GM21381 (cell line): ENCODE measurements around the gene EFHD2.
A peak's percentile ranks its signal among the peaks of the same experiment; 100 is the strongest.
"Not testable (repeated sequence)": the region's sequence is repeated elsewhere in the genome, so short reads cannot be mapped to it uniquely, and the experiment has no call there.

Source experiments
- ATAC-seq: cut with Tn5 transposase; IDR thresholded peaks from one replicate; pipeline ENCODE4 v1.9.1; 2021; ENCODE audit warnings: mild to moderate bottlenecking, moderate library complexity; ENCODE audit not compliant: unreplicated experiment

The EFHD2 gene

DNA sequence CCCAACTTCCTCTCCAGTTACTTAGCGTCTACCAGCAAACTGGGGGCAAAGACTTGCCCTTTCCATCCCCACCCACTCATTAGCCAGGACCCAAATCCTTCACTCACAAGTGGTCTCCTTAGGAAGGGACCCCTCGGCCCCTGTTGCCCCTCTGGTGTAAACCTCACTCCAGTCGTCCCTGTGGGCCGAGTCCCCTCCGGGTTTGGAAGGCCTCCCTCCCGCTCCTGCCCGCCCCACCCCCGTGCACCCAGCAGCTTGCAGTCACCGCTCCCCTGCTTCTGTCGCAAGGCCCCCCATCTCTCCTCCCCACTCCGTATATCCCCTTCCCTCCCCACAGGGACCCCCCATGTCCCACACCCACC lies 1.2 kb downstream of the EFHD2 start:
- ATAC-seq = no peak

DNA sequence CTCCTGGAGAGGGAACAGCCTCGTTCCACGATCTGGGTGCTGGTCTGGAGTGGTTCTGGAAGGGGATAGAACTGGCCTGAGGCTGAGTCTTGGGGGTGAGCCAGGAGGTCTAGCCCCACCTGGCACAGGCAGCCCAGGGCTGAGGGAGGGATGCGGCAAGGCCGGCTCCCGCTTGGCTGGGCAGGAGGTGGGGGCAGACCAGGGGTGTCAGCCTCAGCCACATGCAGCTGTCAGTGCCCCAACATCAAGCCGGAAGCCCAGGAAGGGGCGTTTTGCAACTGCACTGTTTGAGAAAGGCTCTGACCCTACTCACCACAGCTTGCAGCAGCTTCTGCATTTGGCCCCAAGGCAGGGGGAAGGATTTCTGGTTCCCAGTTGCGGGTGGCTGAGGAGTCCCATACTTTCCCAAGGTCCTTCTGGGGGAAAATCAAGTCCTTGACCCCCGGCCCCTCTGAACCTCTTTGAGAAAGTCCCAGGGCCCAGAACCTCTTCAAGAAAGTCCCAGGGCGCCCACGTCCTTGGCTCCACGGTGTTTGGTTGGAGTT lies 2.0 kb downstream of the EFHD2 start:
- peak; percentile 53 for ATAC-seq

DNA sequence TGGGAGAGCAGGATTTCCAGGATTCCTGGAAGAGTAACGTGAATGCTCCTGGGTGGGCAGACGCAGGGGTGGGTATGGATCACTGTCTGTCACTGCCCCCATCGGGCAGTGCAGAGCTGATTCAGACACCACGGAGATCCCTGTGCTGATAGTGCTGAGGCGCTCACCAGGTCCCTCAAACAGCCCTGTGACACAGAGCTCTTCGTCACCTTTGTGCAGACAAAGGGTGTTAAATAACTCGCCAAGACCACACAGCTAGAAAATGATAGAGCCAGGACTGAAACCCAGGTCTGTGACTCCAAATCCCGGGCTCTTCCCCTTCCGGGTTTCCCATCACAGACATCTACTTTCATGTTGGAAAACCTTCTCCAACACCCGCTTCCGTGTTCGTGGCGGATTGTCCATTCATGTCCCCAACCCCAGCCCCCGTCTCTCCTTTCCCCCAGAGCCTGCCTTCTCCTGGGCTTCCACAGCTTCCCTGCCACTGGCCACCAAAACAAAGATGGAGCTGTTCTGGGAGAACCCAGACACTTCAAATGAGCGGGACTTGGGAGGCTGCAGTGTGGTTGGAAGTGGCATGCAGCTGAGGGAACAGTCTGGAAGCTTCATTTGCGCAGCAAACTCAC lies 2.6 kb downstream of the EFHD2 start:
- ATAC-seq = no peak

DNA sequence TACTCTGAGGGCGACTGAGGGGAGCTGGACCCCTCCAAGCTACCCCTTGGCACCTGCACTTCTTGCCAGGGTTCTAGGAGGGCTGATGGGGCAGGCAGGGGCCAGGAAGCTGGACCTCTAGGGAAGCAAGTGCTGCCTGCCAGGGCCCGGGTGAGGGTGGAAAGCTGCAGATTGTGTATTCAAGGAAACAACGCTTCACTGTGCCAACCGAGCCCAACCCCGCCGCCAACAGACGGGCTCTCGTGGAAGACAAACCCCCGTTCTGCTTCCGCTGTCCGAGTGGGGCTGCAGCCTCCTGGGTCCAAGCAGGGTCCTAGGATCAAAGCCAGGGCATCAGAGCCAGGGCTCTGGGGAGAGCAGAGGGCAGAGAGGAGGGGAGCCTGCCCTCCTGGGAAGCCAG lies 3.2 kb downstream of the EFHD2 start:
- ATAC-seq = no peak

DNA sequence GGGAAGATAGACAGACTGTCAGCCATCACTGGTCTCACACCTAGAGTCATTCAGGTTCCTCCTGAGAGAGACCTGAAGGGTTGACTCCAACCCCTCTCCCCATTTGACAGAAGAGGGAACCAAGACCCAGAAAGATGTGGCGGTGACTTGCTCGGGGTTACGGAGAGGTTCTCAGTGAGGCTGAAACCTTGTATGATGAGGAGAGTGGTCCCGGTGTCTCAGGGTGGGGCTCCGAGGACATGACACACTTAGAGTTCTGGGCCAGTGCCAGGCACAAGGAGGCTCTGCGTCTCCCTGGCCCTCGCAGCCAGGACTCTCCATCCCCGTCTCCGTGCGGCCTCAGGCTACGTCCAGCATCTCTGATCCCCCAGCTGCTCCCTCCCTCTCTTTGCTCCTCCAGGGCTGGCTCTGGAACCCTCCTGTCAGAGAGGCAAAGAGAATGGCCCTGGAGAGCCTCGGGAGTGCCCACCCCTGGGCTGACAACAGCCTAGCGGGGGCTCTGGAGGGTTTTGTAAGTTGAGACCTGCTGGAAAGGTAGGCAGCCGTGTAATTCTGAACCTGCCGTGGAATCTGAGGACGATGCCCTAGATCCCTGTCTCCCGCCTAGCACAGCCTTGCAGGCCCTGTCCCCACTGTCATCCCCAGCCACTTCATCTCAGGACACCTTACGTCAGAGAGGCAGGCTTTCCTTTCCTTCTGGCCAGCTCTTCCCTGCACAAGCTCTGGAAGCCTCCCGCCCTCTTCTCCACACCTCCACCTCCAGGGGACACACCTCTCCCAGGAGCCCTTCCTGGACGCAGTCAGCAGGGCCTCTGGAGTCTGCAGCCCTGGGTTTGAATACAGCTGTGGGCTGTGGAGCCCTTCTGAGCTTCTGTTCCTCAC lies 4.1 kb downstream of the EFHD2 start:
- ATAC-seq = no peak

DNA sequence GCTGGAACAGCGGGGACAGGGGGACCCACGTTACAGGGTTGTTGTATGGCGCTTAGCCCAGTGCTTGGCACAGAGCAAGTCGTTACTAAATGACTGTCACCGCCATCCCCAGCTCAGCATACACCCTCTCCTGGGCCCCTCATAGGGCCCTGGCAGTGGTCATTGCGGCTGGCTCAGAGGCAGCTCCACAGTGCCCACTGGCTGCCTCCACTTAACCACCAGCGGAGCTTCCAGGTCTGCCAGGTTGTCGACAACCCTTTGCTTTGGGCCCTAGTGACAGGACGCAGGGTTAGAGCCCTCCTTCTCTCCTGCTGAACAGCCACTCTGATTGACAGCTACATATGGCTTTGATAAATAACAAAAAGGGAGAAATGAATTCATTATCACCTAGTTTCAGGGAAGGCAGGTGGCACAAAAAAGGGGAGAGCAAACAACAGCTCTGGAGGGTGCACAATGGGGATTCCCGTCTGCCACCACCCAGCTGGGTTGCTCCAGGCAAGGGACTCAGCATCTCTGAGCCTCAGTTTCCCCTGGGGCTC lies 4.8 kb downstream of the EFHD2 start:
- ATAC-seq = no peak

DNA sequence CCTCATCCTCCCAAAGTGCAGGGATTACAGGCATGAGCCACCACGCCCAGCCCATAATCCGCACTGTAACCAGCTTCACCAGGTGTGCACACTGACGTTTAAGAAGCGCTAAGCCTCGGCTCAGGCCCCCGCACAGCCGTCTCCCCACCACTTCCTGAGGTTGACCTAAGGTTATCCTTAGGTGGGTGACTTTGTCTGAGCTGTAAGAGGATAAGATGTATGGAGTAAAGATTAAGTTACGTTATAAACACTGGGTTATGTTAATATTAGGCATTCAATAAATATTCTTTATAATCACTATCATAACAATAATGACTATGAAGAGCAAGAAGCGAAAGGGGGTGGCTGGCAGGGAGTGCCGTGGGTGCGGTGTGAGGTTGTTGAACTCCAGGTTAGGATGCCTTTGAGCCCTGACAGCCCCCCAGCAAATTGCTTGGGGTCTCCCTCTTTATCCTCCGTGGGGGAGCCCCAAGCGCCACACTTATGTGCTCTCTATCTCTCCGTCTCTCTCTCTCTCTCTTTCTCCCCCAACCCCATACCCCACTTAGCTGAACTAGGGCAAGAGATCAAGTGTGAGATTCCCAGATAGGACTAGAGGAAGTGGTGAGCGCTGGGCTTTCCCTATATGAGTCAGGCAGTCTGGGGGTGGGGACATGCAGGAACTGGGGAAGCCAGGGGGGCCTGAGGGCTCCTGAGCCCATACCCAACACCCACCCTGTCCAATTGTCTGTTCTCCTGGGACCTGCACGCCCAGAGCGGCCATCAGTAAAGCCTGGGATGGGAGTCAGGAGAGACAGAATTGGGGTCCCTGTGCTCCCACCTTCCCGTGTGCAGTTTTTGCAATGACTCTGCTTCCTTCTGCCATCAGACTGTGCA lies 7.6 kb downstream of the EFHD2 start:
- ATAC-seq = peak; percentile 38

DNA sequence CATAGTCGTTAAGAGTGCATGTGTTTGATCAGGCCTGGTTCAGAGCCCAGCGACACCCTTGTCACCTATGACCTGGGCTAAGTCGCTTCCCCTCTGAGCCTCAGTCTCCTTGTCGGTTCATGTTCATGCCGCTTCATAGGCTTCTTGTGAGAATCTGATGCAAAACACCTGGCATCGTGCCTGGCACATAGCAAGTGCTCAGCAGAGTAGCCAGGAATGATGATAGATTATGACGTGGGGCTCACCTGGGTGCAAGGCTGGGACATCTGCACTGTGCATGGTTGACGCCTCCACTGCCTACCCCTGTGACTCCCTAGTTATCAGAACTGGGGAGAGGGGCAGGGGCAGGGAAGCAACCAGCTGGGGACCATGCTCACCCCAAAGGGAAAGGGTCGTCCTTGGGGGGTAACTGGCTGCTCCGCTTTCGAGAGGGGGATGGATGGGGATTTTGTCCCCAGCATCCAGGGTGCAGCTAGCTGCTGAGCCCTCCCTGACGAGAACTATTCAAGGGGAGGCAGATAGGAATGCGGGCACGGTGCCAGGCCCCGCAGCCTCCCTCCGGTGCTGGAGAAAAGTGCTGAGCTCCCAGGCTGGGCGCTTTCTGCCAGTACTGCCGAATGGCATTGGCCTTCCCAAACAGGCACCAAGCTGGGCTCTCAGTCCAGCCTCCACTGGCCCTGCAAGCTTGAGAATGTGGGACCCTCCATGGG lies 9.3 kb downstream of the EFHD2 start:
- no peak for ATAC-seq

DNA sequence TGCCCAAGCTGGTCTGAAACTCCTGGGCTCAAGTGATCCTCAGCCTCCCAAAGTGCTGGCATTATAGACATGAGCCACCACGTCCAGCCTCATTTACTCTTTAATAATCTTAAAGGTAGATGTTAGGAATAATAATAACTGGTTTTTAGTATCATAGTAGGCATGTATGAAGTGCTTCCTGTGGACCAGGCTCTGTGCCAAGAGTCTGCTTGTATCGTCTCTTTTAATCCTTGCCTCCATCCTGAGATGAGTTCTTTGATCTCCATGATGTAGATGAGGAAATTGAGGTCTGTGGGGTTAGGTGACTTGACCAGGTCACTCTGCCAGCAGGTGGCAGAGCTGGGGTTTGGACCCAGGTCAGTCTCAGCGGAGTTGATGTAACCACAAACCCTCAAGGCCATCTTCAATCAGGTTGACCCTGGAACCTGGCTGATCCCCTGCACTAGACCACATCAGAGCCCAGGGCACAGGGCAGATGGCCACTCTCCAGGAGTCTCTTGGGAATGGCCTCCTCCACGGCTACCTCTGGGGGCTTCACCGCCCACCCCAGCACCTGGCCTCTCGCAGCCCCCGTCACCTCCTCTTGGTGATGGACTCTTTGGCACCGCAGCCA lies 11.3 kb downstream of the EFHD2 start:
- no peak for ATAC-seq

DNA sequence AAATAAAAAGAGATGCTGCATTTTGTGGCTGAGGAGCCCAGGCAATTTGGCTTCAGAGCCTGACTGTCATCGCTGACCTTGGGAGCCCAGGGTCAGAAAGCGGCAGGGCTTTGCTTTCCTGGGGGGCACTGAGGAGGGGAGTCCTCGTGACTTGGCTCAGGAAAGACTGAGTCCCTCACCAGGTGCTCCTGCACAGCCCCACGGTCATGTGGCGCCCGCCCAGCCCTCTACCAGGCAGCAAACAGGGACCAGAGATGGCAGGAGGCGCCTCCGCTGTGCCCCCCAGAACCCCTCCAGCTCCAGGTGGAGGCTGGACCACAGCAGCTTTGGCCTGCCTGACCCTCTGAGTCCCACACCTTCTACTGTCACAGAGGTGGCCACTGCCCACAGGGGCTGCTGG lies 13.2 kb downstream of the EFHD2 start:
- no peak for ATAC-seq

DNA sequence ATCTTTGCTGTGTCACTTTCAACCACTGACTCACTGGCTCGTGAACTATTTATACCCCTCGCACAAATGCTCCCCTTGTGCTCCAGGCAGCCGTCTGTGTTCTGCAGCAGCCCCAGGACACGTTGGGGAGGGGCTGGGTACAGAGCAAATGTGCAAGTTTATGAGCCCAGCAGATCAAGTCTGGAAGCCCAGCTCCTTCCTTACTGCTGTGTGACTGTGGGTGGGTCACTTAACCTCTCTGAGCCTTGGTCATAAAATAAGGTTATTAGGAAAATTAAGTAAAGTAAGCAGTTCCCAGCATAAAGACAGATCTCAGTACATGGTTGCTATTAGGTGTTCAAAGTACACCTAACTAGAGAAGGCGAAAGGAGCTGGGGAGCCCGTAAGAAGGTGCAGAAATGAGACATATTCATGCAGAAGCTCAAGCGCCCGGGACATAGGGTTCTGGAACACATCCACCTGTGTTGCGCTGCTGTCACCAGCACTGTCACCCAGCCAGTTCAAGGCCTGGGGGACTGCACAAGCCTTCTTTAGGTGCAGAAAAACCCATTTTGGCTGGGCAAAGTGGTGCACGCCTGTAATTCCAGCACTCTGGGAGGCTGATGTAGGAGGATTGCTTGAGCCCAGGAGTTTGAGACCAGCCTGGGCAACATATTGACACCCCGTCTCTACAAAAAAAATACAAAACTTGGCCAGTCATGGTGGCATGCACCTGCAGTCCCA lies 13.8 kb downstream of the EFHD2 start:
- ATAC-seq = no peak

DNA sequence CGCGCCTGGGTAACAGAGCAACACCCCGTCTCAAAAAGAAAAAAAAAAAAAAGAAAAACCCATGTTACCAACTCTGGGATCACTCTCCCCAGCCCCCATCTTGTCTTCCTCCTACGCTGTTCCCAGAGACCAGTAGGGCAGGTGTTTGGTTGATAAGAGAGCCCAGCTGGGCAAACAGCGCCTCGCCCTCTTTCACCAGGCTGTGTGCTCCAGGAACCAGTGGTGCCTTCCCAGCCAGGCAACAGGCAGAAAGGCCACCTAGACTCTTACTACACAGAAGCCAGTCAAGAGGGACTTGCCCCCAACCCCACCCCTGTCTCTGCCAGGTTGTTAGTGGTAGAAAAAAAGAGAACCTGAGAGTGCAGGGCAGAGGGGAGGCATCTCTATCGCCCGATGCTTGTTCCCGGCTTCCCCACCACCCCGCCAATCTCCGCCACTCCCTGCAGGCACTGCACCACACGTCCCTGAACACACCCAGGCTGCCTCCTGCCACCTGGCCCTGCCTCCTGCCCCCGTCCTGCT lies 14.5 kb downstream of the EFHD2 start:
- ATAC-seq = no peak

DNA sequence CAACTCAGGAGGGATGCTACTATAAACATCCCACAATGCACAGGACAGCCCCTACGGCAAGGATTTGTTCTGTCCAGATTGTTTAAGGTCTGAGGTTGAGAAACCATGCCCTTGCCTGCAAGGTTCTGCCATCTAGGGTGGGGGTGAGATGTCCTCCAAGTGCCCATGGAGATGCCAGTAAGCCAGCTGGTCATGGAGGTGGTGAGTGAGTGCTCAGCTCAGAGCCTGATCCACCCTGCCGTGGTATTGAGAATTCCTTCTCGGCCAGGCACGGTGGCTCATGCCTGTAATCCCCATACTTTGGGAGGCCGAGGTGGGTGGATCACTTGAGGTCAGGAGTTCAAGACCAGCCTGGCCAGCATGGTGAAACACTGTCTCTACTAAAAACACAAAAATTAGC lies 15.3 kb downstream of the EFHD2 start:
- ATAC-seq = no peak

DNA sequence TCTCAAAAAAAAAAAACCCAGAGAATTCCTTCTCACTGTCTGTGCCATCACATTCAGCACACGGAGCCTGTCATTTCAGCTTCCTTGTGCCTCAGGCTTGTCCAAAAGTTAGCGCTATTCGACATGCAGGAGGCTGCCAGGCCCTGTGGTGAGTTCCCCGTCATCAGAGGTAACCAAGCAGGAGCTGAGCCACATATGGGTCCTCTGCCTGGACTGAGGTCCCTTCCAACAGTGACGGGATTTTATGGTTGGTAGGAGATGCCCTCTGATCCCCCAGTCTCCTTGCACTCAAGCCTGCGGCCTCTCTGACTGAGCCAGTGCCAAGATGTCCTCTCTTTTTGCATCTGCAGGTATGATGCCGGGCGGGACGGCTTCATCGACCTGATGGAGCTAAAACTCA lies 15.8 kb downstream of the EFHD2 start:
- ATAC-seq = no peak

DNA sequence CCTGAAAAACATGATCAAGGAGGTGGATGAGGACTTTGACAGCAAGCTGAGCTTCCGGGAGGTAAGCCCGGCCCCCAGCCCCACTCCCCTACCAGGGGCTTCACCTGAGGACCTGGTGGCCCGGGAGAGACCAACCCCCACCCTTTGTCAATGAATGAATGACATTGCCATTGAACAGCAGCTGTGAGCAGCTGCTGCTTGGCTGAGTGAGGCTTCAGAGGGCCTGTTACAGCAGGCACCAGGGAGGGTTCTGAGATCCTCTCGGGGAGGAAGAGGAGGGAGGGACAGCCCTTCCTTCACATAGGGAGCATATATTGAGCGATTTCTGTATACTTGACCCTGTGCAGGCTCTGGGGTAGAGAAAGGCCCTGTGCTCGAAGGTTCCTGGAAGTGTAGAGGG lies 16.3 kb downstream of the EFHD2 start:
- ATAC-seq = no peak

DNA sequence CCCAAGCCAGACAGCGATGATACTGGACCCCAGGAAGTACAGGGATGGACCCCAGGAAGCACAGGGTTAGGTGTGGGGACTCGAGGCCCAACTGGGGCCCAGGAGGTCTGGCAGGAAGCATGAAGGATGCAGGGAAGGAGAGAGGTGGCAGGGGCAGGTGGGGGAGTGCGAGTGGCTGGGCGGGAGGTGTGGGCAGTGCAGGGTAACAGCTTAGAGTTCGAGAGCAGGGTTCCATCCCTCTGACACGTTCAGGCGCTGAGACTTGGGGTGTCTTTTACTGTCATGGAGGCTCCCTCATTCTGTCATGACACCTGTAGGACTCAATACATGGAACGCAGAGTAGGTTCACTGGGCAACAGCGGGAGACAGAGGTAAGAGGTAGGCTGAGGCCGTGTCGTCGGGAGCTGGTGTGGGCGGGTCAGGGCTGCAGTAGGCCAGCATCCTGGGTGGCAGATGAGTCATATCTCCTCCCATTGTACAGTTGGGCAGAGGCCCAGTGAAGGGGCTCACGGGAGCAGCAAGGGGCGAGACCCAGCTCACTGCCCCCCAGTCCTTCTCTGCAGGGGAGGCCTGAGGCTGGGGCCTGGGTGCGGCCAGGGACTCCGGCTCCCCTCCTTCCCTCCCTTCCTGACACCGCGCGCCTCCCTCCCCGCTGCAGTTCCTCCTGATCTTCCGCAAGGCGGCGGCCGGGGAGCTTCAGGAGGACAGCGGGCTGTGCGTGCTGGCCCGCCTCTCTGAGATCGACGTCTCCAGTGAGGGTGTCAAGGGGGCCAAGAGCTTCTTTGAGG lies 17.0 kb downstream of the EFHD2 start:
- ATAC-seq = no peak

DNA sequence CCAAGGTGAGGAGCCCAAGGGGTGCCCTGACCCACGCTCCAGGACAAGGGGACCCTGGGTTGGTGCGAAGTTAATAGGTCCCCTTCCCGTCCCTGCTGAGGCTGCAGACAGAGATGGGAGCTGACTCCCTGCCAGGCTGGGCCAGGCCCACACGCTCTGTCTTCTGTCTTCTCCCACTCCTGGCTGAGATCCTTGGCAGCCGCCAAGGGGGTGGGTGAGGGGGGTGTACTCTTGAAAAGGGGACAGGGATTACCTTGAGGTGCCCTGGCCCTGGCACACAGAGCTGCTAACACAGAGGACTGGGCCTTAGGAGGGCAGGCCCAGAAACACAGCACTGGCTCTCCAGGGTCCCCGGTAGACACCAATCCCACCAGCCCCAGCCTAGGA lies 17.6 kb downstream of the EFHD2 start:
- no peak for ATAC-seq

DNA sequence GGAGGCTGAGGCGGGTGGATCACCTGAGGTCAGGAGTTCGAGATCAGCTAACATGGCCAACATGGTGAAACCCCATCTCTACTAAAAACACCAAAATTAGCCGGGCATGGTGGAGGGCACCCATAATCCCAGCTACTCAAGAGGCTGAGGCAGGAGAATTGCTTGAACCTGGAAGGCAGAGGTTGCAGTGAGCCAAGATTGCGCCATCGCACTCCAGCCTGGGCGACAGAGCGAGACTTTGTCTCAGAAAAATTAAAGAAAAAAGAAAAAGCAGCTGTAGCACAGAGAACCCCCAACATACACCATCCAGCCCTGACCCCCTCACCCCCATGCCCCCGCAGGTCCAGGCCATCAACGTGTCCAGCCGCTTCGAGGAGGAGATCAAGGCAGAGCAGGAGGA lies 18.6 kb downstream of the EFHD2 start:
- ATAC-seq = not testable (repeated sequence)
